AG04449 (cell line): Measurements from ENCODE around the gene TMPRSS6.

Experiments used
- CTCF ChIA-PET: fragments of 350-600 bp; formaldehyde crosslinking; extraction: SDS; loops from one replicate; lab custom pipeline; 2021; ENCODE audit warnings: antibody characterized with exemption; lab: Yijun Ruan, JAX
- POLR2A ChIA-PET: fragments of 400-600, 350-600 bp; formaldehyde crosslinking; extraction: SDS; loops from one replicate; lab custom pipeline; 2020; ENCODE audit warnings: antibody characterized with exemption, inconsistent platforms; lab: Yijun Ruan, JAX
- DNase-seq: peaks from one replicate; pipeline ENCODE4 v3.0.0-alpha.2; 2010; ENCODE audit warnings: low read depth, low spot score
- H3K4me3 ChIP-seq: 2 replicates; pipeline ENCODE4 v1.5.1; 2011; ENCODE audit warnings: low read depth, mild to moderate bottlenecking, control low read depth, low read length
- CTCF ChIP-seq: IDR thresholded peaks from one replicate; pipeline ENCODE4 v1.5.1; 2011; ENCODE audit warnings: mild to moderate bottlenecking, moderate library complexity, low read length, control low read depth, inconsistent platforms; ENCODE audit not compliant: insufficient read depth; ENCODE audit errors: missing control alignments

Gene TMPRSS6

GRCh38 chr22:37065180-37065579 is 44.3 kb downstream of the TMPRSS6 start:
- ChIA-PET CTCF (interaction anchor here (0.5 to 2.7 kb wide), 4 partner anchors 10 to 87 kb away, joined by 3 to 12 read pairs (median 6); no protein-coding TSS in a partner anchor), POLR2A (no interaction called here)
- no peak overlapping the region for H3K4me3 ChIP-seq
- no peak for TF ChIP-seq CTCF
- DNase-seq, result no peak

GRCh38 chr22:37064553-37064952 is 45.0 kb downstream of the TMPRSS6 start:
- CTCF ChIA-PET, result interaction anchor here (0.5 to 1.4 kb wide), 3 partner anchors 10 to 88 kb away, joined by 3 to 4 read pairs (median 3); no protein-coding TSS in a partner anchor
- no peak for TF ChIP-seq CTCF
- POLR2A ChIA-PET, result no interaction called here
- H3K4me3 ChIP-seq, result no peak overlapping the region
- DNase-seq, result no peak

- H3K4me3 ChIP-seq, result no peak overlapping the region
- no peak for DNase-seq
- ChIA-PET POLR2A (no interaction called here), CTCF (interaction anchor here (0.7 to 1.6 kb wide), 3 partner anchors 9 to 136 kb away, joined by 3 to 4 read pairs (median 4); no protein-coding TSS in a partner anchor)
- TF ChIP-seq CTCF, result no peak
Measured at GRCh38 chr22:37063431-37064420, 45.8 kb downstream of the TMPRSS6 start.

DNA sequence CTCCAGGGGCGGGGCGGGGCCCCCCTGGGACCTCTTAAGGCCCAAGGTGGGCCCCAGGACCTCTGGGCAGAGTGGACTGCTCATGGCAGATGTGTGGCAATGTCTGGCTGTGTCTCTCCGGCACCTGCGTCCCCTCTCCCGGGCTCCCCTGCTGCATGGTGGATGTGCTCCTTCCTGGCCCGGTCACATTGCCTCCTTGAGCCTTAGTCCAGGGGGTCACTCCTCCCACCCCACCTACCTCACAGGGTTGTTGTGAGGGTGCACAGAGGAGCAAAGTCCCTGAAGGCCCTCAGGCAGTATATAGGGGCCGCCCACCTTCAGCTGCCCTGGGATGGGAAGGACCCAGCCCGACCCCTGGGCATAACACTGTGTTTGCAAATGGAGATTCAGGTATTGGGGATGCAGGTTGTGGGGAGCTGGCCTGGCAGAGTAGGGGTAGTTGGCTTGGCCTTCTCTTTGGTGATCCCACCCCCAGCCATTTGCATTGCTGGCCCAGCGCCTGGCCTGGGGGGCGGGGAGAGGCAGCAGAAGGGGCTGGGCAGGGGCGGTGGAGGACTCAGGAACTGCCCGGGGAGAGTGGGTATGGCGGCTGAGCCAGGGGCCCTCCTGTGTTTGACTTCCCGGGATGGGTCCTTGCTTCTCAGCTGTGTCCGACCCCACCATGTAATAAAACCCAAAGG is 46.7 kb downstream of the TMPRSS6 start:
- CTCF ChIA-PET, result interaction anchor here (1.6 kb wide), 1 partner anchor 137 kb away, joined by 4 read pairs; no protein-coding TSS in a partner anchor
- H3K4me3 ChIP-seq, result no peak overlapping the region
- TF ChIP-seq CTCF, result no peak
- POLR2A ChIA-PET, result no interaction called here
- DNase-seq, result no peak

GRCh38 chr22:37062376-37062675 is 47.2 kb downstream of the TMPRSS6 start:
- DNase-seq, result no peak
- CTCF ChIA-PET, result interaction anchor here (1.4 kb wide), 1 partner anchor 15 kb away, joined by 6 read pairs; no protein-coding TSS in a partner anchor
- POLR2A ChIA-PET, result no interaction called here
- no peak overlapping the region for H3K4me3 ChIP-seq
- no peak for TF ChIP-seq CTCF
